NCI-H1105 (cell line): ENCODE measurements around the gene CEACAM8.
"Not testable (repeated sequence)": the region's sequence is repeated elsewhere in the genome, so short reads cannot be mapped to it uniquely, and the experiment has no call there.

Experiments used
- DNase-seq: peaks from one replicate; lab custom pipeline; 2025; lab: John Stamatoyannopoulos, UW

Gene CEACAM8

DNA sequence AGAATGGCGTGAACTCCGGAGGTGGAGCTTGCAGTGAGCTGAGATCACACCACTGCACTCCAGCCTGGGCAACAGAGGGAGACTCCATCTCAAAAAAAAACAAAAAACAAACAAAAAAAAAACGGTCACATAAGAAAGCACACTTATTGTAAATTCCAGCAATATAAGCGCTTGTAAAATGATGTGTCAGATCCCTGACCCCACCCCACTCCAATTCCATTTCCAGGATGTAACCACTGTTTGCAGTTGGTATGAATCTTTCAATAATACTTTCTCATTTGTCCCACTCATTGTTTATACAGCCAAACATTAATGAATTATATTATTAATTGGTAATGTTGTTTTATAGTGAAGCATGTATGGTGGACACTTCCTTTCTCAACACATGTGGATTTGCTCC is 50.6 kb downstream of the CEACAM8 start:
- no peak for DNase-seq

DNA sequence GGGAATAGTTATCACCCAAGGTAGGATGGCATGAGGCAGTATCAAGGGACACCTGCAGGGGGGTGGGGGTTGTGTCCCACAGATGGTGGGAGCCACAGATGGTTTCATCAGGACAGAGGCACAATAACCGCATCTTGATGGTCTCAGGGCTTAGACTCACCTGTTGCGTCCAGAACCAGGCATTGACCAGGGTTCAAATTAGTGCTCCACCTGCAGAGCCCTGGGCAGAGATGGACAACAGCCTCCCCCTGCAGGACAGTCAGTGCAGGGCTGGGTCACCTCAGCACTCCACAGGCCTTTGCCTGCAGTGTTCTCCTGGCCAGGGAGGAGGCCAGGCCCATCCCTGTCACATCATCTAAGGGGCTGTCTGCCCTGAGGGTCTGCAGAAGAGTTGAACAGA is 51.9 kb downstream of the CEACAM8 start:
- no peak for DNase-seq

DNA sequence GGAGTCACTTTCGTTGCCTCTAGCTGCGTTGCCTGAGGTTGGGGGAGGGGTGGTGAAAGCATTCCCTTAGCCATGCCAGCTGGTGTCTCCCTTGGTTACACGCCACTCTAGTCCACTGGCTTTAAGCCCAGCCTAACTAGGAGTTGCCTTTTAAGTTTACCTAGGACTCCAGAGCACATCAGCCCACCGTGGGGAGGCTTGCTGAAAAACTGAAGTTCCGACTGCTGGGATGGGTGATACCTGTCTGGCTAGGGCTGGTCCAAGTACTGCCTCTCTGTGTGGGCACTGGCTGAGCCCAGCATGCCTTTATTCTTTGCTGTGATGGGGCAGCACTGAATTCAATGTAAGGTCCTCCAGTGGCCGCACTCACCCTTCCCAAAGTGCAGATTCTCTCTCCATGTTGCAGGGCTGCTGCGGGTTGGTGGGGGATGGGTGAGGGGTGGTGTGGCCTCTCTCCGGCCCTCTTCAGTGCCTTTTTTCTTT is 54.6 kb downstream of the CEACAM8 start:
- peak; percentile 18 for DNase-seq

DNA sequence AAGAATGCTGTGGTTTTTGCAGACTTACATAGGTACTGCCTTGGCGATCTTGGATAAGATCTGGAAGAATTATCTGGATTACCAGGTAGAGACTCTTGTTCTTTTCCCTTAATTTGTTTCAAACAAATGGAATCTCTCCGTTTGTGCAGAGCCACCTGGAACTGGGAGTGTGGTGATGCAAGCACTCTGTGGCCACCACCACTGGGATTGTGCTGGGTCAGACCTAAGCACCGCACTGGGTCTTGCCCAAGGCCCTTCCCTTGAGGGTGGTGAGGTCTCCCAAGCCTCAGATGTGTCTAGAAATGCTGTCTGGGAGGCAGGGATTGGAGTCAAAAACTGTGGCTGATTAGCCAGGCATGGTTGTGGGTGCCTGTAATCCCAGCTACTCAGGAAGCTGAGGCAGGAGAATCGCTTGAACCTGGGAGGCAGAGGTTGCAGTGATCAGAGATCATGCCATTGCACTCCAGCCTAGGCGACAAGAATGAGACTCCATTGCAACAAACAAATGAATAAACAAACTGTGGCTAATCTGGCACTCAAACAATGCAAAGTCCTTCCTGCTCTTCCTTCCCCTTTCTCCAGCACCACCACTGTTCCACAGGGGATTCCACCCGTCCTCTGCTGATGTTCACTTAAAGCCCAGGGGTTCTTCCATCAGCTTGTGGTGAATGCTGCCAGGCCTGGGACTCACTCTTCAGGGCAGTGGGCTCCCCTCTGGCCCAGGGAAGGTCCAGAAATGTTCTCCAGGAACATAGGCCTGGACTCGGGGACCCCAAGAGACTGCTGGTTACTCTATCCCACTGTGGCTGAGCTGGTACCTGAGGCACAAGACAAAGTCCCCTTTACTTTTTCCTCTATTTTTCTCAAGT is 55.6 kb downstream of the CEACAM8 start:
- no peak for DNase-seq

DNA sequence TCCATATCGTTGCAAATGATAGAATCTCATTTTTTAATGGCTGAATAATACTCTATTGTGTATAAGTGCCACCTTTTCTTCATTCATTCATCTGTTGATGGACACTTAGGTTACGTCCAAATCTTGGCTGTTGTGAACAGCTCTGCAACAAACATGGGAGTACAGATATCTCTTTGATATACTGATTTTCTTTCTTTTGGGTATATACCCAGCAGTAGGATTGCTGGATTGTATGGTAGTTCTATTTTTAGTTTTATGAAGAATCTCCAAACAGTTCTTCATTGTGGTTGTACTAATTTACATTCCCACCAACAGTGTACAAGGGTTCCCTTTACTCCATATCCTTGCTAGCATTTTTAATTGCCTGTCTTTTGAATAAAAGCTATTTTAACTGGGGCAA is 59.4 kb downstream of the CEACAM8 start:
- DNase-seq = not testable (repeated sequence)

DNA sequence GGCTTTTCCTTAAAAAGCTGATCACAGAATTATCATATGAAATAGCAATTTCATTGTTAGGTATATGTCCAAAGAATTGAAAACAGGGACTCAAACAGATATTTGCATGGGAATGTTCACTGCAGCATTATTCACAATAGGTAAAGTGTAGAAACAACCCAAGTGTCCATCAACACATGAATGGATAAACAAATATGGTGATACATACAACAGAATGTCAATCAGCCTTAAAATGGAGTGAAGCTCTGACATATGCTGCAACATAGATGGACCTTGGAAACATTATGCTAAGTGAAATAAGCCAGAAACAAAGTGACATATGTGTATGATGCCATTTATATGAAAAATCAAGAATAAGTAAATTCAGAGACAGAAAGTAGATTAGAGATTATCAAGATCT is 60.3 kb downstream of the CEACAM8 start:
- DNase-seq = no peak

DNA sequence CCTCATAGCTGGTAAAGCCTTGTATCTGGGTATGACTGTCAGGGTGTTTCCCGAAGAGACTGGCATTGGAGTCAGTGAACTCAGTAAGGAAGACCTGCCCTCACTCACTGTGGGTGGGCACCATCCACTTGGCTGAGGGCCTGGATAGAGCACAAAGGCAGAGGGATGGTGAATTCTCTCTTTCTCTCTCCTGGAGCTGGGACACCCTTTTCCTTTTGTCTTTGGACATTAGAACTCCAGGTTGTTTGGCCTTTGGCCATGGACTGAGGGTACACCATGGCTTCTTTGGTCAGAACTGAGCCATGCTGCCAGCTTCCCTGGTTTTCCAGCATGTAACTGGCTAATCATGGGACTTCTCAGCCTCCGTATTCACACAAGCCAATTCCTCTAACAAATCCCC is 61.8 kb downstream of the CEACAM8 start:
- no peak for DNase-seq

DNA sequence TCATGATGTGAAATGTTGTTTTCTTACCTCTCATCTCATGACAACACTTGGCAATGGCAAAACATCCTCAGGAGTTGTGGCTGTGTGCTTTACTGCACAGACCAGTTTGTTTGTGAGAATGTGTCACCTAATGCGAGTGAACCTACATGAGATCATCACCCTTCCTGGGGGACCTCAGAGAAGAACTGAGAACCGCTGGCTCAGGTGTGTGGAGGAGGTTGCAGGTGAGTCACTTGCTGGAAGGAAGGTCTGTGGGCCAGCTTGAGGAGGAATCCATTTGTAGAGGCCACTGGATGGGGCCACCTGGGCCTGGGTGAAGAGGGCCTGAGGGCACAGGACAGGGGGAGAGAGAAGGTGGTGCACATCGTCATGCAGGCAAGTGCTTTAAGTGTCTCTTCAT is 63.4 kb downstream of the CEACAM8 start:
- DNase-seq = no peak
